ENCODE data around the gene EIF4B.

GRCh38 chr12:53064613-53065436 is 58.6 kb downstream of the EIF4B start:
- TF ChIP-seq CTCF (IDR thresholded peaks at IDR 0.05 in 4 of 5, conservative IDR thresholded peaks at IDR 0.05 in 1 of 5) (no peak), POLR2A (IDR thresholded peaks at IDR 0.05) (no peak)

All from gastrocnemius medialis (tissue), 4 donors.